Upper lobe of left lung (tissue), 4 donors: ENCODE data around the gene CDH10.

ENCODE experiments used
- EP300 ChIP-seq, 4 donors: sonication (generic); formaldehyde crosslinking; IDR thresholded peaks; one replicate each; pipeline ENCODE4 v1.5.1; 2017; ENCODE audit warnings: antibody characterized with exemption in 4 of 4, control low read depth in 2 of 4
- POLR2AphosphoS5 ChIP-seq, 2 donors: sonication (generic); formaldehyde crosslinking; IDR thresholded peaks; one replicate each; pipeline ENCODE4 v1.5.1; 2017; ENCODE audit warnings: antibody characterized with exemption in 2 of 2
- TF ChIP-seq, protein P1 (sequence below), 6 experiments: fragments of 450-650 bp in 4 of 6; fragments of 200-600 bp in 2 of 6; sonication (generic) in 2 of 6; IDR thresholded peaks; one replicate each; pipeline ENCODE4 v1.5.1; 2016 to 2019; ENCODE audit warnings: antibody characterized with exemption in 6 of 6

DNA sequence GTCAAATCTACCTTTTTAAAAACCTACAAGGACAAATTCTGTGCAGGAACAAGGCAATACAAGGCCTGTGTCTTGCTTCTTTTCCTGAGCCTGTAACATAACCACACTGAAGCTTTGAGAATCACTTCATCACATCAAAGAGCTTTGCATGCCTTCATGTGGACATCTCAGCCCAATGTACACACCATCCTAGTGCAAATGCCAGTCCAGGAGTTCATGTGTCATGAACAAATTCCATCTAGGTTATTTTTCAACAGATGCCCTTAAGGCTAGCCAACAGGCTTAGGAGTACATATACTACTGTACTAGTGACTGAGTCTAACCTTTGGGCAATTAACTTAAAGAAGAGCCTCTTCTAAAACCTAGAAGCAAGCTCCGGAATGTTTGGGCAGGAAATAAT, 106.4 kb downstream of the CDH10 start:
- TF ChIP-seq, protein P1, sequence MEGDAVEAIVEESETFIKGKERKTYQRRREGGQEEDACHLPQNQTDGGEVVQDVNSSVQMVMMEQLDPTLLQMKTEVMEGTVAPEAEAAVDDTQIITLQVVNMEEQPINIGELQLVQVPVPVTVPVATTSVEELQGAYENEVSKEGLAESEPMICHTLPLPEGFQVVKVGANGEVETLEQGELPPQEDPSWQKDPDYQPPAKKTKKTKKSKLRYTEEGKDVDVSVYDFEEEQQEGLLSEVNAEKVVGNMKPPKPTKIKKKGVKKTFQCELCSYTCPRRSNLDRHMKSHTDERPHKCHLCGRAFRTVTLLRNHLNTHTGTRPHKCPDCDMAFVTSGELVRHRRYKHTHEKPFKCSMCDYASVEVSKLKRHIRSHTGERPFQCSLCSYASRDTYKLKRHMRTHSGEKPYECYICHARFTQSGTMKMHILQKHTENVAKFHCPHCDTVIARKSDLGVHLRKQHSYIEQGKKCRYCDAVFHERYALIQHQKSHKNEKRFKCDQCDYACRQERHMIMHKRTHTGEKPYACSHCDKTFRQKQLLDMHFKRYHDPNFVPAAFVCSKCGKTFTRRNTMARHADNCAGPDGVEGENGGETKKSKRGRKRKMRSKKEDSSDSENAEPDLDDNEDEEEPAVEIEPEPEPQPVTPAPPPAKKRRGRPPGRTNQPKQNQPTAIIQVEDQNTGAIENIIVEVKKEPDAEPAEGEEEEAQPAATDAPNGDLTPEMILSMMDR (IDR thresholded peaks at IDR 0.05), result no peak
- no peak for TF ChIP-seq POLR2AphosphoS5 (IDR thresholded peaks at IDR 0.05)
- no peak for TF ChIP-seq EP300 (IDR thresholded peaks at IDR 0.05)
